Breast epithelium (tissue), 3 donors: ENCODE results near the gene GSTO1.

Source experiments
- POLR2A ChIP-seq: fragments of 450-650 bp; IDR thresholded peaks from one replicate; pipeline ENCODE4 v1.6.1; 2016; ENCODE audit warnings: antibody characterized with exemption, mild to moderate bottlenecking, moderate library complexity
- POLR2AphosphoS5 ChIP-seq, 3 donors: sonication (generic); formaldehyde crosslinking; IDR thresholded peaks; one replicate each; pipeline ENCODE4 v1.6.1; 2017; ENCODE audit warnings: antibody characterized with exemption in 3 of 3
- TF ChIP-seq, protein P1 (sequence below), 3 donors: fragments of 450-650 bp; IDR thresholded peaks; one replicate each; pipeline ENCODE4 v1.5.1; 2016 to 2017; ENCODE audit warnings: antibody characterized with exemption in 3 of 3, mild to moderate bottlenecking in 3 of 3, moderate library complexity in 3 of 3

DNA sequence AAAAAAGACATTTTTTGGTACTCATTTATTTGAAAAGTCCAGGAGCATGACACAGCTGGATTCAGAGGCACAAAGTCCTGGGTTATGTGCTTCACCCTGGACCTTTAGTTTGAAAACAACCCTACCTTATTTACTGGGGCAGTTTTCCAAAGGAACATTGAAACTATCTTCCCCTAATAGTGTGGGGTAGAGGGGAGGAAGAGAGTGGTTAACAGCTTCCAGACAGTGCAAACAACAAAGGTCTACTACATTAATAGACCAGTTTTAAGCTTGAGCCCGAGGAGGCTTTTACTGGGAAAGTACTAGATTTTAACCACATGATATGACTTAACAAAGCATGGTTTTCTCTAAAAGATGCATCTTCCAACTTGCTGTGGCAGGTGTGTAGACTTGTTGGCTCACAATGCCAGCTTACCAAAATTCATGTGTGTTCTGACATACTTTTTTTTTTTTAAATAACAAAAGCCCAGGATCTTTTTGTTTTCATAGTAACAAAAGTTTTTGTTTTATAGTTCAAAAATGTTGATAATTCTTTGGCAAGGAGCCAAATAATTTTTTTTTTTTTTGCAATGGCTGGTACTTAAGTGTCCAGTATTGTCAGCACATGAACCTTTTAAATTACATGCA is 1.8 kb downstream of the GSTO1 start:
- TF ChIP-seq, protein P1, sequence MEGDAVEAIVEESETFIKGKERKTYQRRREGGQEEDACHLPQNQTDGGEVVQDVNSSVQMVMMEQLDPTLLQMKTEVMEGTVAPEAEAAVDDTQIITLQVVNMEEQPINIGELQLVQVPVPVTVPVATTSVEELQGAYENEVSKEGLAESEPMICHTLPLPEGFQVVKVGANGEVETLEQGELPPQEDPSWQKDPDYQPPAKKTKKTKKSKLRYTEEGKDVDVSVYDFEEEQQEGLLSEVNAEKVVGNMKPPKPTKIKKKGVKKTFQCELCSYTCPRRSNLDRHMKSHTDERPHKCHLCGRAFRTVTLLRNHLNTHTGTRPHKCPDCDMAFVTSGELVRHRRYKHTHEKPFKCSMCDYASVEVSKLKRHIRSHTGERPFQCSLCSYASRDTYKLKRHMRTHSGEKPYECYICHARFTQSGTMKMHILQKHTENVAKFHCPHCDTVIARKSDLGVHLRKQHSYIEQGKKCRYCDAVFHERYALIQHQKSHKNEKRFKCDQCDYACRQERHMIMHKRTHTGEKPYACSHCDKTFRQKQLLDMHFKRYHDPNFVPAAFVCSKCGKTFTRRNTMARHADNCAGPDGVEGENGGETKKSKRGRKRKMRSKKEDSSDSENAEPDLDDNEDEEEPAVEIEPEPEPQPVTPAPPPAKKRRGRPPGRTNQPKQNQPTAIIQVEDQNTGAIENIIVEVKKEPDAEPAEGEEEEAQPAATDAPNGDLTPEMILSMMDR (IDR thresholded peaks at IDR 0.05): no peak
- no peak for TF ChIP-seq POLR2A
- no peak for TF ChIP-seq POLR2AphosphoS5 (IDR thresholded peaks at IDR 0.05)
